HepG2 (cell line): ENCODE data around the gene SATB2. TPM values are rescaled to one million over a fixed set of nuclear protein-coding genes. Genes with fewer than 3 reads are reported as not detected.

Source experiments
- ATAC-seq: fragments of 200-7000 bp; cut with Tn5 transposase; 3 replicates; pipeline ENCODE4 v1.9.1; 2020; ENCODE audit warnings: mild to moderate bottlenecking, moderate library complexity
- BruUV-seq: library from RNA; stranded (reverse); fragments of 400-500 nt; replicated peaks from 2 replicates; lab custom pipeline; 2021; lab: Mats Ljungman, UMichigan
- CTCF ChIA-PET: fragments of 300-600 bp; formaldehyde crosslinking; extraction: SDS; loops from one replicate; lab custom pipeline; 2021; ENCODE audit warnings: low total read pairs, inconsistent platforms, low intra/inter-chr PET ratio; lab: Yijun Ruan, JAX
- POLR2A ChIA-PET: fragments of 350-600 bp; sonication (Branson Sonifier 250); formaldehyde crosslinking; loops from one replicate; lab custom pipeline; 2020; ENCODE audit warnings: antibody characterized with exemption, inconsistent platforms; lab: Yijun Ruan, JAX
- DNase-seq: peaks from one replicate; pipeline ENCODE4 v3.0.0-alpha.2; 2015; ENCODE audit warnings: low spot score
- FAIRE-seq: peaks from 3 replicates; lab custom pipeline; 2011; peaks lifted over from hg19 to GRCh38; lab: Jason Lieb, UNC
- H2AFZ ChIP-seq: one replicate; pipeline ENCODE4 v1.6.1; 2011; ENCODE audit warnings: low read length, inconsistent platforms
- H3K27ac ChIP-seq: fragments of 300-600 bp; 3 replicates; pipeline ENCODE4 v1.8.0; 2011; ENCODE audit warnings: mixed run types, mild to moderate bottlenecking, mixed read lengths, low read length, inconsistent platforms; ENCODE audit not compliant: insufficient read depth; ENCODE audit errors: extremely low read length
- H3K27me3 ChIP-seq, 2 experiments: fragments of 200-600 bp in 1 of 2; 2 replicates in 1 of 2; 3 replicates in 1 of 2; pipeline versions ENCODE4 v1.6.0 to v1.8.0; 2011; ENCODE audit warnings: low read length in 2 of 2, mild to moderate bottlenecking in 2 of 2, moderate library complexity in 2 of 2, inconsistent platforms in 1 of 2; ENCODE audit not compliant: insufficient read depth in 2 of 2, control insufficient read depth in 1 of 2
- H3K36me3 ChIP-seq, 2 experiments: fragments of 200-600 bp in 1 of 2; replicated peaks in 1 of 2; 2 replicates in 1 of 2; 3 replicates in 1 of 2; pipeline versions ENCODE4 v1.5.1 to v1.8.0; 2011; ENCODE audit warnings: low read length in 2 of 2, inconsistent platforms in 1 of 2; ENCODE audit not compliant: insufficient read depth in 2 of 2, control insufficient read depth in 1 of 2
- H3K4me1 ChIP-seq: 2 replicates; pipeline ENCODE4 v1.5.1; 2012; ENCODE audit warnings: low read length, inconsistent platforms; ENCODE audit not compliant: insufficient read depth
- H3K4me2 ChIP-seq: 2 replicates; pipeline ENCODE4 v1.6.0; 2011; ENCODE audit warnings: low read depth, low read length, inconsistent platforms
- H3K4me3 ChIP-seq, 3 experiments: fragments of 200-600 bp in 1 of 3; sonication (generic), shearing (Covaris generic) in 1 of 3; replicated peaks in 1 of 3; 2 replicates each; pipeline ENCODE4 v1.5.1; 2011 to 2016; ENCODE audit warnings: low read length in 3 of 3, inconsistent platforms in 2 of 3, low read depth in 2 of 3, mild to moderate bottlenecking in 2 of 3, control low read depth in 1 of 3, mixed read lengths in 1 of 3; ENCODE audit not compliant: insufficient read depth in 1 of 3
- H3K79me2 ChIP-seq: one replicate; pipeline ENCODE4 v1.6.1; 2011; ENCODE audit warnings: low read length, inconsistent platforms; ENCODE audit not compliant: insufficient read depth
- H3K9ac ChIP-seq: 2 replicates; pipeline ENCODE4 v1.6.0; 2011; ENCODE audit warnings: mild to moderate bottlenecking, low read depth, low read length, inconsistent platforms; ENCODE audit not compliant: insufficient read depth
- H3K9me3 ChIP-seq: 2 replicates; pipeline ENCODE4 v1.5.1; 2012; ENCODE audit warnings: mild to moderate bottlenecking, low read length
- H4K20me1 ChIP-seq: 2 replicates; pipeline ENCODE4 v1.6.0; 2011; ENCODE audit warnings: inconsistent platforms, mild to moderate bottlenecking, low read length, moderate library complexity; ENCODE audit not compliant: insufficient read depth
- ATRX ChIP-seq: sonication (generic); formaldehyde crosslinking; IDR thresholded peaks from 2 replicates; pipeline ENCODE4 v1.4.0; 2020; ENCODE audit warnings: missing genetic modification reagents, borderline replicate concordance
- BCL6 ChIP-seq: IDR thresholded peaks from 2 replicates; pipeline ENCODE4 v1.6.1; 2016; ENCODE audit warnings: missing genetic modification reagents, missing compliant biosample characterization
- BCLAF1 ChIP-seq: fragments of 450-650 bp; IDR thresholded peaks from 2 replicates; pipeline ENCODE4 v1.6.1; 2017; ENCODE audit warnings: mild to moderate bottlenecking
- GFI1 ChIP-seq: sonication (generic); formaldehyde crosslinking; IDR thresholded peaks from 2 replicates; pipeline ENCODE4 v1.5.0; 2020; ENCODE audit warnings: missing genetic modification reagents, mild to moderate bottlenecking, borderline replicate concordance
- ISL2 ChIP-seq: sonication (generic); formaldehyde crosslinking; IDR thresholded peaks from 2 replicates; pipeline ENCODE4 v1.5.0; 2020; ENCODE audit warnings: missing genetic modification reagents
- KLF11 ChIP-seq: IDR thresholded peaks from 2 replicates; pipeline ENCODE4 v1.6.1; 2016; ENCODE audit warnings: missing compliant biosample characterization
- MAFF ChIP-seq: IDR thresholded peaks from 2 replicates; pipeline ENCODE4 v1.6.1; 2011; ENCODE audit warnings: low read depth, low read length, improper control_type of control experiment
- POLR2AphosphoS5 ChIP-seq: IDR thresholded peaks from 2 replicates; pipeline ENCODE4 v1.6.1; 2012; ENCODE audit warnings: low read depth, low read length
- RARA ChIP-seq: IDR thresholded peaks from 2 replicates; pipeline ENCODE4 v1.6.1; 2016; ENCODE audit warnings: missing genetic modification reagents, missing compliant biosample characterization
- SRSF1 ChIP-seq: fragments of 200-400 bp; formaldehyde crosslinking; optimal IDR thresholded peaks from 2 replicates; pipeline ENCODE3; 2017; ENCODE audit warnings: mild to moderate bottlenecking, low read depth, low read length, moderate library complexity
- ZNF296 ChIP-seq: sonication (generic); formaldehyde crosslinking; conservative IDR thresholded peaks from 2 replicates; pipeline ENCODE4 v1.5.0; 2020; ENCODE audit warnings: mild to moderate bottlenecking, missing genetic modification reagents
- ZNF44 ChIP-seq: sonication (generic); formaldehyde crosslinking; IDR thresholded peaks from 2 replicates; pipeline ENCODE4 v1.5.1; 2020; ENCODE audit warnings: mild to moderate bottlenecking, missing genetic modification reagents
- ZNF501 ChIP-seq: sonication (generic); formaldehyde crosslinking; IDR thresholded peaks from 2 replicates; pipeline ENCODE4 v1.5.1; 2020; ENCODE audit warnings: mild to moderate bottlenecking, moderate library complexity, missing genetic modification reagents
- ZNF720 ChIP-seq: sonication (generic); formaldehyde crosslinking; IDR thresholded peaks from 2 replicates; pipeline ENCODE4 v1.4.0; 2020; ENCODE audit warnings: missing genetic modification reagents
- ZNF775 ChIP-seq: sonication (generic); formaldehyde crosslinking; IDR thresholded peaks from 2 replicates; pipeline ENCODE4 v1.4.0; 2020; ENCODE audit warnings: missing genetic modification reagents, mild to moderate bottlenecking, moderate library complexity, borderline replicate concordance
- ZSCAN20 ChIP-seq: sonication (generic); formaldehyde crosslinking; IDR thresholded peaks from 2 replicates; pipeline ENCODE4 v1.4.0; 2020; ENCODE audit warnings: missing genetic modification reagents, mild to moderate bottlenecking, borderline replicate concordance
- WGBS: methylation state at CpG from one replicate; pipeline ENCODE4 v1.1.6; 2017; ENCODE audit warnings: low lambda C conversion rate; 5-methylcytosine and 5-hydroxymethylcytosine counted together
- in situ Hi-C: cut with HindIII; loops from 2 replicates; pipeline ENCODE4 v1.10.0; 2017; ENCODE audit warnings: low pct_unique_long_range_greater_than_20kb; ENCODE audit not compliant: extremely low pct_ligation_motif_present
- intact Hi-C: fragments of 100-400 bp; cut with micrococcal nuclease; formaldehyde crosslinking; loops from one replicate; pipeline ENCODE4 v1.10.0; 2022; ENCODE audit not compliant: unreplicated experiment
- polyA plus RNA-seq, 8 experiments: library from polyadenylated mRNA; depleted of rRNA in 3 of 8; stranded (reverse) in 7 of 8; unstranded in 1 of 8; fragments of >200 nt; fragmentation: Illumina TruSeq in 4 of 8; extraction: Trizol in 4 of 8; gene quantifications; 2 replicates each; pipeline versions ENCODE4 v1.2.1 to v1.2.3, GENCODE V29; 2011 to 2016; ENCODE audit warnings: low read depth in 4 of 8, missing spikeins in 1 of 8, mixed read lengths in 1 of 8; ENCODE audit not compliant: insufficient read depth in 1 of 8
- total RNA-seq, 5 experiments: library from RNA; depleted of rRNA; stranded (reverse); fragments of >200 nt; fragmentation: Illumina TruSeq; extraction: Trizol; gene quantifications; 2 replicates each; pipeline ENCODE4 v1.2.3, GENCODE V29; 2016; ENCODE audit warnings: low read depth in 1 of 5
- TF ChIP-seq, protein P1 (sequence below): sonication (generic); formaldehyde crosslinking; IDR thresholded peaks from 2 replicates; pipeline ENCODE4 v1.8.1; 2023; ENCODE audit warnings: mild to moderate bottlenecking, moderate library complexity, missing genetic modification reagents
- TF ChIP-seq, protein P2 (sequence below): sonication (generic); formaldehyde crosslinking; IDR thresholded peaks from 2 replicates; pipeline ENCODE4 v1.5.1; 2020; ENCODE audit warnings: missing genetic modification reagents, mild to moderate bottlenecking, borderline replicate concordance

Gene SATB2
- total and polyA plus RNA-seq, 2 of the 13 experiments (the other 11 are each of a cell fraction or from before 2014, with no cell fraction given): 2.5 to 5.5 TPM

GRCh38 chr2:199455545-199456382, 2.0 kb downstream of the SATB2 start:
- DNase-seq (peak; percentile 80), ATAC-seq (peak; percentile 80), FAIRE-seq (no peak)
- Histone ChIP-seq H3K27ac (peak overlapping the region; percentile 63), H3K4me1 (peaks cover 33% of the 10 kb centered on the region), H3K9me3 (no peaks in the 10 kb centered on the region), H3K79me2 (no peaks in the 10 kb centered on the region), H3K36me3 (no peaks in the 10 kb centered on the region), H2AFZ (no peak overlapping the region), H4K20me1 (no peaks in the 10 kb centered on the region), H3K4me3 (peak overlapping the region; percentile 53 to 74 (median 61)), H3K4me2 (peak overlapping the region; percentile 68), H3K9ac (peak overlapping the region; percentile 32), H3K27me3 (peaks cover 0 to 30% of the 10 kb centered on the region in 2 experiments; a peak in 4 of 5 replicates)
- in situ Hi-C loops (no loop called here), intact Hi-C loops (no loop called here)
- ChIA-PET CTCF (no interaction called here), POLR2A (no interaction called here)
- 5% methylated on average over 32 of the region's 55 CpGs for WGBS
- TSS peak; percentile 32 for BruUV-seq
- TF ChIP-seq ZSCAN20 (CRISPR knock-in tag) (0 out of 2 replicates have a peak, but pooled peaks have one; percentile 73), ZNF44 (no peak), RARA (CRISPR knock-in tag) (peak; percentile 54; the same call in 1 of the 2 replicates), POLR2AphosphoS5 (no peak), BCLAF1 (no peak), ISL2 (CRISPR knock-in tag) (0 out of 2 replicates have a peak, but pooled peaks have one; percentile 77), ATRX (no peak), ZNF296 (CRISPR knock-in tag) (no peak), MAFF (no peak), GFI1 (CRISPR knock-in tag) (peak; percentile 52; the same call in 1 of the 2 replicates), SRSF1 (no peak), ZNF501 (CRISPR knock-in tag) (peak; percentile 88), BCL6 (CRISPR knock-in tag) (peak; percentile 85), KLF11 (no peak), ZNF720 (CRISPR knock-in tag) (no peak), ZNF775 (CRISPR knock-in tag) (no peak)
- TF ChIP-seq, protein P1, sequence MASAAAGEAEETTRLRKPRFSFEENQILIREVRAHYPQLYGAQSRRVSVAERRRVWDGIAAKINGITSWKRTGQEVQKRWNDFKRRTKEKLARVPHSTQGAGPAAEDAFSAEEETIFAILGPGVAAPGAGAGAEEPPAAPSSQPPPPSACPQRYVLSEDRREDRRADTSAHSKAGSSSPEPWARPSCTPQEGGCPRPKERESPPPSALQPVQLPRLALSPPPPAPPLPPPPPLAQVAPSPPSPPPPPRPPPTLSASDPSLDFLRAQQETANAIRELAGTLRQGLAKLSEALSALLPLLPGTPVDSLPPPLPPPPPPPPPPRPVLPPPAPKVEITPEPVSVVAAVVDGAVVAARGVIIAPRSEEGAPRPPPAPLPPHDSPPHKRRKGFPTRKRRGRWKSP: peak; percentile 92
- TF ChIP-seq, protein P2, sequence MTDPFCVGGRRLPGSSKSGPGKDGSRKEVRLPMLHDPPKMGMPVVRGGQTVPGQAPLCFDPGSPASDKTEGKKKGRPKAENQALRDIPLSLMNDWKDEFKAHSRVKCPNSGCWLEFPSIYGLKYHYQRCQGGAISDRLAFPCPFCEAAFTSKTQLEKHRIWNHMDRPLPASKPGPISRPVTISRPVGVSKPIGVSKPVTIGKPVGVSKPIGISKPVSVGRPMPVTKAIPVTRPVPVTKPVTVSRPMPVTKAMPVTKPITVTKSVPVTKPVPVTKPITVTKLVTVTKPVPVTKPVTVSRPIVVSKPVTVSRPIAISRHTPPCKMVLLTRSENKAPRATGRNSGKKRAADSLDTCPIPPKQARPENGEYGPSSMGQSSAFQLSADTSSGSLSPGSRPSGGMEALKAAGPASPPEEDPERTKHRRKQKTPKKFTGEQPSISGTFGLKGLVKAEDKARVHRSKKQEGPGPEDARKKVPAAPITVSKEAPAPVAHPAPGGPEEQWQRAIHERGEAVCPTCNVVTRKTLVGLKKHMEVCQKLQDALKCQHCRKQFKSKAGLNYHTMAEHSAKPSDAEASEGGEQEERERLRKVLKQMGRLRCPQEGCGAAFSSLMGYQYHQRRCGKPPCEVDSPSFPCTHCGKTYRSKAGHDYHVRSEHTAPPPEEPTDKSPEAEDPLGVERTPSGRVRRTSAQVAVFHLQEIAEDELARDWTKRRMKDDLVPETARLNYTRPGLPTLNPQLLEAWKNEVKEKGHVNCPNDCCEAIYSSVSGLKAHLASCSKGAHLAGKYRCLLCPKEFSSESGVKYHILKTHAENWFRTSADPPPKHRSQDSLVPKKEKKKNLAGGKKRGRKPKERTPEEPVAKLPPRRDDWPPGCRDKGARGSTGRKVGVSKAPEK (CRISPR knock-in tag): 0 out of 2 replicates have a peak, but pooled peaks have one; percentile 48
